ENCODE data around the gene NAV2.

Gene NAV2

DNA sequence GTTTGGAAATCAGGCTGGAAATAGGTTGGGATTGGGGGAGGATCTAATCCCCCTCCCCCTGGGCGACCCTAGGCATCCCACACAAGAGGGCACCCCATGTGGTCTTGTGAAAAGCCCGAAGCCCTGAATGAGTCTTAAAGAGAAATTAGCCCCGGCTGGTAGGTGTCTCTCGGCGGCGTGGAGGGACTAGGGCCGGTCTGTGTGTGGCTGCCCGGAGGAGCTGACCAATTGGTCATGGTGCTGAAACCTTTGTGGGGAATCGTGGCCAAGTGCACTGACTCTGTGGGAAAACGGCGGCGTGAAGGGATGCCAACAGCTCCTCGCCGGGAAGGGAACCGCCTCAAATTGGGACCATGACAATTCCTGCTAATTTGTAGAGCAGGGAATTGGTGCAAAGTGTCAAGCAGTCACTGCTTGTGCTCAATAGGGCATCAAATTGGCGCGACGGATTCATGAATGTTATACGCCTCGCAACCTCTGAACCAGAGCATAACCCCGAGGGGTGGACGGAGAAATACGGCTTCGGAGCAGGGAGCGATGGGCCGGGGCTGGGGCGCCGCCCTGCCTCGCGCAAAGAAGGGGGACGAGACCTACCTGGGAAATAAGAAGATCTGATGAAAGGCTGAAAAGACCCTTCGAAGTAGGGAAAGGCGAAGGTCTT, 446.1 kb downstream of the NAV2 start:
- DNase-seq (ENCODE audit: low spot score) = no peak

DNA sequence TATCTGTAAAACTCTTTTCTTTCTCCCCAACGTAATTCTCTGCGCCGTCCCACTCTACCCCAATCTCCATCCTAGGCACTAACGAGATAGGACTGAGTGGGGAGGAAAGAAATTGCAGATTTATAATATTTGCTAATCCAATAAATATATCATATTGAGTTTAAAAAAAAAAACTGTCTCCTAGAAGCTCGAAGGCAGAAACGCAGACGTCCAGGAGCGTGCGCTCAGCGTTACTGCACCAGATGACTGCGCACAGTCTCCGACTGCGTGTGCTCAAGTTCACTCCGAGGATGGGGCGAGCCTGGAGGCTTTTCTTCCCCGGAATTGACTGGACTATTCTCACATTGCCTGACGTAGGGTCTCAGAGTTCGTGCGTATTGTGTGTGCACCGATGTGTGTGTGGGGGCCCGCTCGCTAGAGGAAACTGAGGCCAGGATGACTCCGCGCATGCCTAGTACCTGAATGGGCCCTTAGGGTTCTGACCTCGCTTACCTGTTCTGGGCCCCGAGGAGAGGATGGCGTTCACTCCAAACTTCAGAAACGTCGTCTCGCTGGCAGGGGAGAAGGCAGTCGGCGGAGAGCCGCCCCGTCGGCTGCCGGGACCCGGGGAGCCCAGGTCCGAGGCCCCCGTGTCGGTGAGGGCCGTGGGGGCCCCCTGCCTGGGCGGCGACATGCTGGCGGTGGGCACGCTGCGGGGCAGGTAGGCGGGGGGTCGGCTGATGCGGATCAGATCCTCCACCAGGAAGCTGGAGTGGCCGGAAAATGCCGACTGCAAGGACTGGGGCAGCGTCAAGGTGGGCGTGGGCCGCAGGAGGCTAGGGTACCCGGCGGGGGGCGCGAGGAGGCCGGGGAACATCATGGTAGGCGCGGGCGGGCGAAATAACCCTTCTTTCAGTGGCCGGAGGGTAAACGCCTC, 447.1 kb downstream of the NAV2 start:
- DNase-seq (ENCODE audit: low spot score) = no peak

DNA sequence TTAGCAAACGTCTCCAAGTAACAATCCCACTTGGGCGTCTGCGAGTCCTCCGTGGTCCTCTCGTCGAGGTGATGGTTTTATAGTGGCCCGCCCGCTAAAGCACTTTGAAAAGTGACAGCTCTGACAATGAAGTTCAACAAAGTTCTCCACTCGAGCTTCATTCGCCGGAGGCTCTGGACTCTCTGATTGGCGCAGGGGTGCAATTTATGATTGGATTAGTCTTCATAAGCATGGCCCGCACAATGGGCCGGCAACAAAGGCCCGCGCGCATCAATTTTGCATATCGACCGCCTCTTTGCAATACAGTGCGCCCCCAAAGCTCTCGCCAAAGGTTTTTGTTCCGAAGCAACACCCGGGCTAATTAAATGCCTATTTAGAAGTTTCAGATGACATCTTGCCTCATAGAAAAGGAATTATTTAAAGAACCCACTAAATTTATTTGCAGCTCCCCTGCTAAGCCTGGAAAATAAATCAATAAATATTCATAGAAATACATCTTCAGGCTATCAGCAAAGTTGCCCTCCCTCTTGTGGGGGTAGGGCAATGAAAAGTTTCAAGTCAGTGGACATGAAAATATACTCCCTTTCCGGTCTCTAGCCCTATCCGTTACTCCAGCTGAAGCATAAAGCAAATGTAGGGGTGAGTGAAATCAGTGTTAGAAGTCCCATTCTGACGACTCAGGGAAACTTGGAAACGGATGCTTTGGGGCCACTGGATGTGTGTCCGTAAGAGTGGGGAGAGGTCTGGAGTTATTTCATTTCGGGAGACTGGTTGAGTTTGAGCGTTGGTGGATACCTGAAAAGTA, 448.0 kb downstream of the NAV2 start, which contains the start of gene DBX1:
DBX1 (minus strand) TSS at position 51 of the 805 bp plus-strand sequence. CDS start 151 bp downstream, outside the sequence.
- no peak for DNase-seq (ENCODE audit: low spot score)

DNA sequence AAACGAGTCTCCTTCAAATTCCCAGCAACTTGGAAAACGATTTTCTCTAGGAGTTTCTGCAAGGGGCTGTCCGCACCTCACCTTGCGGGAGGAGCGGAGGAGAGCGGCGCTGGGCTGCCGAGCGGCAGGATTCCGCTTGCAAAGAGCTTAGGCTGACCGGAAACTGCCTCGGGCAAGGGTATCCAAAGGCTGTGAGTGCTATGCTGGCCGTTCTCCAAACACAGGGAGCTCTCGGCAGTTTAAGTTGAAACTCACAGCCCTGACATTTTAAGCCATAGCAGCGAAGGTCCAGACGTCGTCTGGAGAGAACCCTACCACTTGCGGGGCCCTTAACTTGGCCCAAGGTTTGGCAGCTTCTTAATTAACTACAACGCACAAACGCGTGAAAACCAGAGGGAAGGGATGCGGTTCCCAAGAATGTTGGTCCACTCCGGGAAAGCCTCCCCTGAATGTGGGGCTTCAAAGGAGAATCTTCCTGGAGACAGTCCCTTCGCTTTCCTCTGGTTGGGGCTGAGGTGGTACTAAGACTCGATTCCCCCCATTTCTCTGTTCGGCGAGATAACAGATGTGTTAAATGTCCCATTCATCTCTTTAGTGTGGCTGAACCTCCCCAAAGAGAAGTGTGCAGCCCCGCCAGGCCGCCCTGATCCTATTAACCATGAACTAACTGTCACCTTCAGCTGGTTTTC, 448.7 kb downstream of the NAV2 start:
- DNase-seq (ENCODE audit: low spot score) = no peak

DNA sequence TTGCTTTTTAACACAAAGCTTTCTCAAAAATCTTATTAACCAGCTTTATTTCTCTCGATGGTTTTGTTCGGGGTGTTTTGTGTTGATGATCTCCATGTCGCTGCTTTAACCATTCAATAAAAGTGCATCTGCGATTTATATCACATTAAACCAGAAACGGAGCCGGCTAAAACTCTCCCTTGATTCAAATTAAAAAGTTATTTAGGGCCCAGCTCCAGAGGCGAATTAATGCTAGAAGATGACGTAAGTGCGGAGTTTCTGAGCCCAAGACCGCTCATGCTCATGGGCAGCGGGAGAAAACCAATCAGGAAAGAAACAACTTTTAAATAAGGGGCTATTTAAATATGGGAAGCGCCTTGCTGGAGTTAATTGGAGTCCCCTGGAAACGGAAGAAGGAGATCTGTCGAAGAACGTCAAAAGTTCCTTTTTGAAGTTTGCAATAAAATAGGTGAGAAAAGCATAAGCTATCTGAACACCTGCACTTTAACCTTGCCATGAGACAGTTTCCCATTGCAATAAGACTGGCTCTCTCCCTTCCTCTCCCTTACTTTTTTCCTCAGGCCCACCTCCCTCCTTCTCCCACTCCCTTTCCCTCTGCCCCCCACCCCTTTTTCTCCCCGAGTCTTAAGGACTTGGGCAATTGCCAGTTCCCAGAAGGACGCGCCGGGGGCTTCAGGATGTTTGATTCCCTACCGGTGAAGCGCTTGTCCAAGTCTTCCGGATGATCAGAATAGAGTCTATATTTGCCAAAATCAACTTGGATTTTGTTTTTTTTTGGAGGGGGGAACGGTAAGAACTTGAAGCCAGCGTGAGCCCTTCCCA, 449.5 kb downstream of the NAV2 start:
- no peak for DNase-seq (ENCODE audit: low spot score)

DNA sequence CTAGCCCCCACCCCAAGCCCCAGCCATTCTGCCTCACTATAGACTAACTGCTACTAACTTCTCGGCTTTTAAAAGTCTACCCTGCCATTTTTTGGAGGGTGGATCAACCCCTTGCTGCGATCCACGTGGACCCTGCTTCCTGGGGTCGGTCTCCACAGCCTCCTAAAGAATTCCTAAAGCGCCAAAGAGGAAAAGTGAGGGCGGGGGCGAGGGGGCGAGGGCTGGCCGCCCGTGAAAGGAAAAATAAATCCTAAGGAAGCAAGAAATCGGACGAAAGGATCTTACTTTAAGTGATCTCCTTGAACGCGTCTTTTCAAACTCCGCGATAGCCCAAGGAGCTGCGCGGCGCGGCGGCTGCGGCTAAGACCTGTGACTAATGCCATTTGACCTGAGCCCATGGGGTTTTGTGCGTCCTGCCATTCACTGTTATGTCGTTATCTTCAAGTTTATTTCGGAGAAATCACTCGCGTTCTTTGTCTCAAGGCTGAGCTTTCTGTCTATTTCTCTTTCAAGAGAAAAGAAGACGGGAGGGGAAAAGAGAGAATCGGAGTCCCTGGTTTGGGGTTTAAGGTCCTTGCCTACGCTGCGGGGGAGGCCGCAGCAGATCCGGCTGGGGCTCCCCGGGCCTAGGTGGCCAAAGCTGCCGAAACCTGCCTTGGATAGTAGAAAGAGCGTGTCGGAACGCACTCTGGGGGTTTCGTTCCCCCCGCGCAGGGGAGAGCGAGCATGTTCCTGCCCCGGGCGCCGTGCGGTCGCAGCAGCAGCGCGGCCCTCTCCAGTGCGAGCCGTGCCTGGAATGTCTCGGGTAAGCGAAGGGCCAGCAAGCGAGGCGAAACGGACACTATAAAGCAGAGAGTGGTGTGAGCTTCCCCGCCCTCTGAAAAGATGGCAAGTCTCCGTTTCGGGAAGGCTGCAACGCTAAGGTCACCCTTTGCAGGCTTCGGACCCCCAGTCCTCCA, 450.5 kb downstream of the NAV2 start:
- no peak for DNase-seq (ENCODE audit: low spot score)

DNA sequence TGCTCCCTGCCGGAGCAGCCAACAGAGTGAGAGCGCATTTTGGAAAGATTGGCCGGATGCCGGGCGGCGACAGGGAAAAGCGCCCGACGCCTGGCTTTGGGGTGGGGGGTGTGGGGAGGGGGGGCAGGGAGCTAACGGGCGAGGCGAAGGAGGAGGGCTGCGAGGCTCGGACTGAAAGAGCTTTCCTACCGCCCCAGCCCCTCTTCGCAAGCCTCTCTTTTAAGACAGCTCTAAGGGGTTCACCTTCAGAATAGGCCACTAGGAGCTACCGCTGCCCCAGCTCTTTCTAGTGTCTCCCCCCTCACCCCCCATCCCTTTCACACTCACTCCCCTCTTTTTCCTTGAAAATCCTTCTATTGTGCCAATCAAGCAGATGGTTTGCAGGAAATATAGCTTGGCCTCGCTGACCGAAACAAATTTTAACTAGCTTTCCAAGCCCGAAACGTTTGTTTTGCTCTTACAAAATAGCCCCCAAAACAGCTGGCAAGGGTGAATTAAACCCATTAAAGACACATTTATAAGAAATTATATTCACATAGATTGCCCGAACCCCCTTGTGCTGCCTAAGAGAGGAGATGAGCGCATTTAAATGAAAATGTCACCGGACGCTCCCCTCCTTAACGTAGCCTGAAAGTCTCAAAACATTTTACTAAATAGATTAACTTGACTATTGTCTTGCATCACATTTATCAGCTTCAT, 451.3 kb downstream of the NAV2 start:
- DNase-seq (ENCODE audit: low spot score) = no peak

All from D341Med (cell line).